Rectal smooth muscle tissue (tissue), 1 donor: ENCODE measurements around the gene OR4K5.

Source experiments
- H3K27ac ChIP-seq: one replicate; pipeline ENCODE4 v1.7.0; 2013; ENCODE audit warnings: low read depth, low read length, inconsistent platforms
- H3K27me3 ChIP-seq: one replicate; pipeline ENCODE4 v1.7.0; 2013; ENCODE audit warnings: low read length; ENCODE audit not compliant: control insufficient read depth, insufficient read depth
- H3K36me3 ChIP-seq: one replicate; pipeline ENCODE4 v1.7.0; 2013; ENCODE audit warnings: low read length; ENCODE audit not compliant: control insufficient read depth, insufficient read depth
- H3K4me1 ChIP-seq: one replicate; pipeline ENCODE4 v1.7.0; 2013; ENCODE audit warnings: low read length; ENCODE audit not compliant: control insufficient read depth, insufficient read depth
- H3K4me3 ChIP-seq: one replicate; pipeline ENCODE4 v1.7.0; 2013; ENCODE audit warnings: low read length
- H3K9ac ChIP-seq: one replicate; pipeline ENCODE4 v1.7.0; 2013; ENCODE audit warnings: low read length

The OR4K5 gene, protein sequence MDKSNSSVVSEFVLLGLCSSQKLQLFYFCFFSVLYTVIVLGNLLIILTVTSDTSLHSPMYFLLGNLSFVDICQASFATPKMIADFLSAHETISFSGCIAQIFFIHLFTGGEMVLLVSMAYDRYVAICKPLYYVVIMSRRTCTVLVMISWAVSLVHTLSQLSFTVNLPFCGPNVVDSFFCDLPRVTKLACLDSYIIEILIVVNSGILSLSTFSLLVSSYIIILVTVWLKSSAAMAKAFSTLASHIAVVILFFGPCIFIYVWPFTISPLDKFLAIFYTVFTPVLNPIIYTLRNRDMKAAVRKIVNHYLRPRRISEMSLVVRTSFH

DNA sequence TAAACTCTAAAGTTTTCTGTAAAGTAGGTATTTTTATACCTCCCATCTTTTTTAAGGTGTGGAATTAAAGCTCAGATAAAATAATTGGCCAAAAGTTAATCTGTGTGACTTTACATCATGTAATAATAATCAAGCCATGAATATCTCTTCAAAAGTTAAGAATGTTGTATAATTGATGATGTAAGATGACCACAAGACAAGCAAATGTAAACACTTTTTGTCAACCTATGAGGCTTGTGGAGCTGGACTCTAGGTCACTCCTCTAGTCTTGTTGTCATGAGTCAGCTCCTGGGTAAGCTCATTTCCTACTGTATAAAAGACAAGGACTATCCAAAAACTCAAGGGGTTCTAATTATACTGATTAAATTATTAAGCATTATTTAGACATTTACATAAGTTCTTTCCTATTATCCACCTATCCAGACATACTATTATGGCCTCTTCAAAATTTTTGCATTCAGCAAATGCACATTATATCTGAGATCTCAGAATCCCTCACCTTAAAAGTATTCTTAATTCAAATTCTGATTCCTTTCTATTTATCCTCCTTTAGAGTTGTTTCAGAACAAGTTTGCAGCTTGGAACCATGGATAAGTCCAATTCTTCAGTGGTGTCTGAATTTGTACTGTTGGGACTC, at the start of gene OR4K5:
Gene OR4K5 (plus strand): TSS at position 587 of the 637 bp plus-strand sequence. CDS start 0 bp downstream, at position 587.
- no peak within 1 kb of the TSS for H3K27ac ChIP-seq
- H3K4me1 ChIP-seq, result no peaks in the 10 kb centered on the region
- H3K36me3 ChIP-seq, result no peaks in the 10 kb centered on the region
- no peaks in the 10 kb centered on the region for H3K27me3 ChIP-seq
- no peak within 1 kb of the TSS for H3K4me3 ChIP-seq
- H3K9ac ChIP-seq, result no peak within 1 kb of the TSS

DNA sequence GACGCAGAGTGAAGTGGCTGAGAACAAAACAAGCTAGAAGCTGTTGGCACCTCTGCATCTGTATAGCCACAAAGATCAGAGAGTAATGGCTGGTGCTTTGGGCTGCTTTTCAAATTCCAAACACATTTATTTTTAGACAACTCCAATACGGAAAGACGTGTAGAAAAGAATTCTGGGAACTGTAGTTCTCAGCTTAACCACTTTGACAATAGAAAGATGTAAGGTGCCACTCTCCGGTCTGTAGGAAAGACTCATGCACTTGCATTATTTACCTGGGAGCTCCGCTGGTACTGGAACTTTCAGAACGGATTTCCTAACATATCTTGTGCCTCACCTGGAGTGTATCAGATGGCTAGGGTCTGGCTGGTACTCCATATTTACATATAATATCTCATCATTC, 47.2 kb upstream of the OR4K5 start:
- no peaks in the 10 kb centered on the region for H3K36me3 ChIP-seq
- no peaks in the 10 kb centered on the region for H3K4me1 ChIP-seq
- H3K4me3 ChIP-seq, result no peak overlapping the region
- H3K9ac ChIP-seq, result no peak overlapping the region
- no peak overlapping the region for H3K27ac ChIP-seq
- H3K27me3 ChIP-seq, result no peaks in the 10 kb centered on the region

DNA sequence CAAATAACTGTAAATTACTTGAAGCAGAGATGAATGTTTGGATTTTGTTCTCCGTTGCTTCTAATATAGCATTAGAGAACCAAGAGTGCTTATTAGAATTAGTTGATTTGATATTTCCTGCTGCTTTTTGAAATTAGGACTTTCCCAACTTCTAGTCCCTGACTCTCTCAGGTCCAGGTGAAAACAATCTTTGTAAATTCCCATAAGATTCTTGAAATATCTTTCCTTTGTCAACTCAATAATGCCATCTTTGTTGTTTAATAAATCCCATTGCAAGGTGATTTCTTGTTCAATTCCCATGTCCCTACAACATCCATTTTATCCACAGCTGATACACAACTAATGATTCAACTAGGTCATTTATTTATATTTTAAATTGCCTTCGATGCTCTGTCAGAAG, 45.6 kb upstream of the OR4K5 start, which contains the start of gene OR4K2:
Gene OR4K2 (plus strand): TSS at position 301 of the 400 bp plus-strand sequence. CDS start 1,126 bp downstream, outside the sequence.
- H3K4me3 ChIP-seq, result no peak within 1 kb of the TSS
- H3K4me1 ChIP-seq, result no peaks in the 10 kb centered on the region
- no peaks in the 10 kb centered on the region for H3K27me3 ChIP-seq
- H3K36me3 ChIP-seq, result no peaks in the 10 kb centered on the region
- no peak within 1 kb of the TSS for H3K9ac ChIP-seq
- no peak within 1 kb of the TSS for H3K27ac ChIP-seq

DNA sequence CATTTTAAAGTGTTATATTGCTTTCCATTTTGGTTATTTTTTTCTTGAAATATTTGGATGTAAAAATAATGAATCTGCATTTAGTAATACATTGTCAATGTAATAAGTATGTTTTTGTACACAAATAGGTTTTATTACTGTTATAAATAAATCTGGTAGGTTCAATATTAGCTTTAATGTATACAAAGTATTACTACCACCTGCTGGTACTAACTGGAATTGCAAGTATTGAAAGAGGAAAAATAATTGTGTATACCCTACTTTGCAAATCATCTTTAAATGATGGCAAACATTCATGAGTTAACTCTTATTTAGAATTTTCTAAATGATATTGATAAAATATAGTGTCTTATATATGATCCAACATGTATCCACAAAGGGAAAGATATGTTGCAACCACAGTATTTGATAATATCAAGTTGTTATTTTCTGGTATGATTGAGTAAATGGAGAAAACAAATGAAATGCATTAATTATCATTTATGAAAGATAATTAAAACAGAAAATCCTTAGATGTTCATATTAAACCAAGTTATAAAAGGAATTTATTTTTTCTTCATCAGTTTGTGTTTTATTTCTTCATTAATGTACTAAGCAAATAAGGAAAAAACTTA, 42.3 kb upstream of the OR4K5 start:
- Histone ChIP-seq H3K27ac (no peak overlapping the region), H3K27me3 (no peaks in the 10 kb centered on the region), H3K4me3 (no peak overlapping the region), H3K36me3 (no peaks in the 10 kb centered on the region), H3K4me1 (no peaks in the 10 kb centered on the region), H3K9ac (no peak overlapping the region)

DNA sequence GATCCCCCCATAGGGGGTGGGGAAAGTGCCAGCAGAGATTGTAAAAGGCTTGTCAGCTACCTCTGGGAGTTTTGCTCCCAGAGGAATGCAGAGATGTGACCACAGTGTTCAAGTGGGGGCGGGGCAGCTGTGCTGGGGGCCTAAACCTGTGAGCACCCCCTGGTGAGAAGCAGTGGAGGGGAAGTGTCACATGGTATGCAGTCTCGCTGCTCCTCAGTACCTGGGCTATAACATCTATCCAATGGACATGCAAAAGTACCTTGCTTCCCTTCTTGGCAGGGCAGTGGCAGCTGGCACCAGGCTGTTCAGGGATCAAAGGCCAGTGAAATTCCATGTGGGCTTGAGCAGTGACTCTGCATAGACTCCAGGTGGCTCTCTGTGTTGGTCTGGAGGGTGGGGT, 25.1 kb upstream of the OR4K5 start:
- Histone ChIP-seq H3K36me3 (no peaks in the 10 kb centered on the region), H3K4me3 (no peak overlapping the region), H3K27ac (no peak overlapping the region), H3K27me3 (no peaks in the 10 kb centered on the region), H3K9ac (no peak overlapping the region), H3K4me1 (no peaks in the 10 kb centered on the region)

DNA sequence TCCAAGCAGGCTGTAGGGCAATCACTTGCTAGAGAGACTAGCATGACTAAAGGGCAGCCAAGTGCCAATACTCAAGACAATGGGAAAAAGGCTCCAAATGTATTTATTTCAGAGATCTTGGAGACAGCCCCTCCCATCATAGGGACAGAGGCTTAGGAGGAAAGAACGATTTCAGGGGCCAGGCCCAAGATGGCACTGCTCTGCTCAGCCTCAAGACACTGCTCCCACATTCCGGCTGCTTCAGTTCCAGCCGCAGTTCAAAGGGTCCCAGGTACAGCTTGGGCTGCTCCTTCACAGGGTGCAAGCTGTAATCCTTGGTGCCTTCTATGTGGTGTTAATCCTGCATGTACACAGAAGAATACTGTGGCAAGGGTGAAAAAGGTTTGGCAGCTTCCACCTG, 19.4 kb upstream of the OR4K5 start:
- Histone ChIP-seq H3K27me3 (no peaks in the 10 kb centered on the region), H3K4me3 (no peak overlapping the region), H3K27ac (no peak overlapping the region), H3K4me1 (no peaks in the 10 kb centered on the region), H3K9ac (no peak overlapping the region), H3K36me3 (no peaks in the 10 kb centered on the region)

DNA sequence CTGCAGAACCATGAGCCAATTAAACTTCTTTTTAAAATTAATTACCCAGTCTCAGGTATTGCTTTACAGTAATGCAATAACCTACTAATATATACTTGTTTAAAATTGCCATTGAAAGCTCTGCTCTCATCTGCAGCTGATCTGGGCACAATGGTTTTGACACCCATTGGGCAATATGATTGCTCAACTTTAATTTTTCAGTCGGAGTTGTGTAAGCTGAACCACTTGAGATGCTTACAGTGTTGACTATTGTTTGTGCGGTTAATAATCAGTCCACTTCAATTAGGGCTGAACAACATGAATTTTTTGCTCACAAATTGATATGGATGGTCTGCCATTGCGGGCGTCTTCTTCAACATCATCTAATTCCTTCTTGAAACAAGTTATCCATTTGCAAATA, 18.0 kb upstream of the OR4K5 start:
- Histone ChIP-seq H3K27me3 (no peaks in the 10 kb centered on the region), H3K9ac (no peak overlapping the region), H3K4me3 (no peak overlapping the region), H3K4me1 (no peaks in the 10 kb centered on the region), H3K27ac (no peak overlapping the region), H3K36me3 (no peaks in the 10 kb centered on the region)

DNA sequence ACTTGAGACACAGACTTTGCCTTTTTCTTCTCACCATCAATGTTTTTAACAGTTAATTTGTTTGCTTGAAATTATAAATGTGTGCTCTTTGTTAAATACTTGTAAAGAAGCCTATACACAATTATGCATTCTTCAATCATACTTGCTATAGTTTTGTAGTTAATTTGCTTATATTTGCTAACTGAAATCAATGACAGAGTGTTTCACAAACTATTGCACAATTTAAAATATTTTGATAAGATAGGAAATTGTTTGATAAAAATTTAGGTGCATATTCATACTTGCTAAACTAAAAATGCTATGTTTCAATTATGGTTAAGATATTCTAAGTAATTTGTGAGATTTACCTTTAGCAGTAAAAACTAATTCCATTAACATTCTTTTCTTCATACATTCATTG, 13.7 kb upstream of the OR4K5 start:
- H3K4me3 ChIP-seq, result no peak overlapping the region
- no peak overlapping the region for H3K27ac ChIP-seq
- no peaks in the 10 kb centered on the region for H3K4me1 ChIP-seq
- no peaks in the 10 kb centered on the region for H3K36me3 ChIP-seq
- H3K9ac ChIP-seq, result no peak overlapping the region
- no peaks in the 10 kb centered on the region for H3K27me3 ChIP-seq

DNA sequence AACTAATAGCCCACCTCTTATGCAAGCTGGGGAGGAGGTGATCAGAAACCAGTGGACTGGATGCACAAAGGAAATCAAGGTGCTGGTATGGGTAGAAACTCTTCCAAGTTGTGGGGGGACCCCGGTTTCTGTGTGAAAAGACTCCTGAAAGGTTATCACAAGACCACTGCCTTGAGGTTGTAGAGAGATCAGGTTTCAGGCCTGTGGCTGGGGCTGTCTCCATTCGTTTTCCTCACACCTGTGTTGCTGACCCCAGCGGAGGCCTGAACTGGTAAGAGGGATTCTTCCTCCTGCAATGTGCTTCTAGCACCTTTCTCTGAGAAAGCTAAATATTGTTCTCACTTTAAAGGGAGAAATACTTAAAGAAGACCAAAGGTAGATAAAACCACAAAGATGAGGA, 9.3 kb upstream of the OR4K5 start:
- H3K27me3 ChIP-seq, result no peaks in the 10 kb centered on the region
- no peak overlapping the region for H3K9ac ChIP-seq
- H3K36me3 ChIP-seq, result no peaks in the 10 kb centered on the region
- no peak overlapping the region for H3K4me3 ChIP-seq
- no peak overlapping the region for H3K27ac ChIP-seq
- H3K4me1 ChIP-seq, result no peaks in the 10 kb centered on the region

DNA sequence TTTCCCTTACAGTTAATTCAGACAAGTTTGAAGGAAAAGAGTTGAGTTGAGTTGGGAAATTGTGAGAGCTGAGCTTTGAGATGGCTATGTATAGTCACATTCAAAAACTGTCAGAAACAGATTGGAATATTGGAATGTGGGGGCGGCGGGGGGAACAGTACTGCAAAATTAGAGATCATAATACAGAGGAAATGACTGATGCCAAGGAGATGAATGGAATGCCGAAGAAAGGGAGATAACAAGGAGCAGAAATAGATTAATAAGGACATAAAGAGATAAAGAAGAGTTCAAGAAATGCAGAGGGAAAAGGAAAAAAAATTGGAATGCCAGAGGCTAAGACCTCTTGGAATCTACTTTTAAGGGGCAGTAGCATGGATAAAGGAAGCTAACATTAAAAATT, 3.2 kb upstream of the OR4K5 start:
- Histone ChIP-seq H3K4me1 (no peaks in the 10 kb centered on the region), H3K9ac (no peak overlapping the region), H3K27ac (no peak overlapping the region), H3K27me3 (no peaks in the 10 kb centered on the region), H3K36me3 (no peaks in the 10 kb centered on the region), H3K4me3 (no peak overlapping the region)

DNA sequence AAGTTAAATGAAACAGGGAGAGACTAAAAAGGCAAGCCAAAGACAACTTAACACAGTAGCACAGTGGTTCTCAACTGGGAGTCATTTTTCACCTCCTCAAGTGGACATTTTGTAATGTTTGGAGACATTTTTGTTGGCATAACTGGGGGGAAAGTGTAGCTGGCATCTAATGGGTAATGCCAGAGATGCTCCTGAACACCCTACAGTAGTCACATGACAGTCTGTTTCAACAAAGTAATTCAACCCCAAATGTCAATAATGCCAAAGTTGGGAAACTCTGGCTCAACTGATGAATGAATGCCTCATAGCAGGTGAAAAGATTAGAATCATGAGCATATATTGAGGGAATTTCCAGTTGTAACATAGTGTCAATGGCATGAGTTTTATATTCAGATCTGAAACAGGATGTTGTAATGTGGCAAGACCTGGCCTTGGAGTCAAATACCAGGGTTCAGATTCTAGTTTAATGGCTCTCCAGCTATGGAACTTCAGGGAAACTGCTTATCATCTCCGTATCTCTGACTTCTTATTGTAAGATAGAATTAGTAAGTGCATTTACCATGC, 2.4 kb upstream of the OR4K5 start:
- Histone ChIP-seq H3K4me1 (no peaks in the 10 kb centered on the region), H3K9ac (no peak overlapping the region), H3K4me3 (no peak overlapping the region), H3K36me3 (no peaks in the 10 kb centered on the region), H3K27me3 (no peaks in the 10 kb centered on the region), H3K27ac (no peak overlapping the region)

DNA sequence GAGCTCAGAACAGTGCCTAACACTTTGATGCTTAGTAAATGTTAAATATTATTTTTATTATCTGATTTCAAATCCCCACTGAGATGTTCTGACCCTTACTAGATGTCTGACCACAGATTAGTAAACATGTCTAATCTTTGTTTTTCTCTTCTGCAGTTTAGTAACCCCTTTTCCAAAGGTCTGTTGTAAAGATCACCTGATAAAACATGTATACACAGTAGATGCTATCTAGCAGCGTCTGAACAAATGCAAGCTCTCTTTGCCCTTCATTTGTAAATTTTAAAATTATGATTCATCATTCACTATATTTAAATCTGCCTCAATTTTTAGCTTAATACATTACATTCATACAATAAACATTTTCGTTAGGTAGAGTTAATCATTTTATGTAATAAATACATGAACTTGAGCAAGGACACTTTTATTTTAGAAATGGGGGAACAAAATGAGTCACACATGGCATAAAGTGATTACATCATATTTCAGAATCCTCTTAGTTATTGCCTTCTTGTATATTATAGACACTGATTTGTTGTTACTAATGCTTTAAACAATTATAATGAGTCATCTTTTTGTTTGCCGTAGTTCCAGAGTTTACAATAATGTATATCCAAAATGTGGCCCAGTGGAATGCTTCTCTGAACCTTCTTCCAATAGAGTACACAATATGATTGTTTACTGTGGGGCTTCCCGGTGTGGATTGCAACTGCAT, 1.7 kb upstream of the OR4K5 start:
- Histone ChIP-seq H3K36me3 (no peaks in the 10 kb centered on the region), H3K4me1 (no peaks in the 10 kb centered on the region), H3K9ac (no peak overlapping the region), H3K27me3 (no peaks in the 10 kb centered on the region), H3K4me3 (no peak overlapping the region), H3K27ac (no peak overlapping the region)
